ENCODE results near the gene RPUSD1. TPM values are rescaled to one million over a fixed set of nuclear protein-coding genes. Genes with fewer than 3 reads are reported as not detected.

The RPUSD1 gene
- total RNA-seq, 1 experiment from 2014 or later: 45.1 TPM

- ChIA-PET POLR2A (interaction anchor here (1.4 kb wide), 1 partner anchor 16 kb away, joined by 3 read pairs; the partner anchor contains the start of genes CHTF18 and RPUSD1), CTCF (interaction anchor here (1.5 to 1.8 kb wide), 2 partner anchors 19 to 72 kb away, joined by 5 to 6 read pairs; no protein-coding TSS in a partner anchor)
- Mint-ChIP-seq H3K9me3 (no peaks in the 10 kb centered on the region), H3K27me3 (ENCODE audit: low read depth) (peaks cover 46% of the 10 kb centered on the region), H3K36me3 (peaks cover 2% of the 10 kb centered on the region; the same call in 1 of the 2 replicates), H3K4me3 (no peak overlapping the region), H3K27ac (no peak overlapping the region), H3K4me1 (peaks cover 9% of the 10 kb centered on the region)
- no peak for DNase-seq (ENCODE audit: low spot score)
- ATAC-seq: no peak
- TF ChIP-seq, protein P1, sequence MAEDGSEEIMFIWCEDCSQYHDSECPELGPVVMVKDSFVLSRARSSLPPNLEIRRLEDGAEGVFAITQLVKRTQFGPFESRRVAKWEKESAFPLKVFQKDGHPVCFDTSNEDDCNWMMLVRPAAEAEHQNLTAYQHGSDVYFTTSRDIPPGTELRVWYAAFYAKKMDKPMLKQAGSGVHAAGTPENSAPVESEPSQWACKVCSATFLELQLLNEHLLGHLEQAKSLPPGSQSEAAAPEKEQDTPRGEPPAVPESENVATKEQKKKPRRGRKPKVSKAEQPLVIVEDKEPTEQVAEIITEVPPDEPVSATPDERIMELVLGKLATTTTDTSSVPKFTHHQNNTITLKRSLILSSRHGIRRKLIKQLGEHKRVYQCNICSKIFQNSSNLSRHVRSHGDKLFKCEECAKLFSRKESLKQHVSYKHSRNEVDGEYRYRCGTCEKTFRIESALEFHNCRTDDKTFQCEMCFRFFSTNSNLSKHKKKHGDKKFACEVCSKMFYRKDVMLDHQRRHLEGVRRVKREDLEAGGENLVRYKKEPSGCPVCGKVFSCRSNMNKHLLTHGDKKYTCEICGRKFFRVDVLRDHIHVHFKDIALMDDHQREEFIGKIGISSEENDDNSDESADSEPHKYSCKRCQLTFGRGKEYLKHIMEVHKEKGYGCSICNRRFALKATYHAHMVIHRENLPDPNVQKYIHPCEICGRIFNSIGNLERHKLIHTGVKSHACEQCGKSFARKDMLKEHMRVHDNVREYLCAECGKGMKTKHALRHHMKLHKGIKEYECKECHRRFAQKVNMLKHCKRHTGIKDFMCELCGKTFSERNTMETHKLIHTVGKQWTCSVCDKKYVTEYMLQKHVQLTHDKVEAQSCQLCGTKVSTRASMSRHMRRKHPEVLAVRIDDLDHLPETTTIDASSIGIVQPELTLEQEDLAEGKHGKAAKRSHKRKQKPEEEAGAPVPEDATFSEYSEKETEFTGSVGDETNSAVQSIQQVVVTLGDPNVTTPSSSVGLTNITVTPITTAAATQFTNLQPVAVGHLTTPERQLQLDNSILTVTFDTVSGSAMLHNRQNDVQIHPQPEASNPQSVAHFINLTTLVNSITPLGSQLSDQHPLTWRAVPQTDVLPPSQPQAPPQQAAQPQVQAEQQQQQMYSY (CRISPR knock-in tag; IDR thresholded peaks at IDR 0.05): no peak
- TF ChIP-seq, protein P2, sequence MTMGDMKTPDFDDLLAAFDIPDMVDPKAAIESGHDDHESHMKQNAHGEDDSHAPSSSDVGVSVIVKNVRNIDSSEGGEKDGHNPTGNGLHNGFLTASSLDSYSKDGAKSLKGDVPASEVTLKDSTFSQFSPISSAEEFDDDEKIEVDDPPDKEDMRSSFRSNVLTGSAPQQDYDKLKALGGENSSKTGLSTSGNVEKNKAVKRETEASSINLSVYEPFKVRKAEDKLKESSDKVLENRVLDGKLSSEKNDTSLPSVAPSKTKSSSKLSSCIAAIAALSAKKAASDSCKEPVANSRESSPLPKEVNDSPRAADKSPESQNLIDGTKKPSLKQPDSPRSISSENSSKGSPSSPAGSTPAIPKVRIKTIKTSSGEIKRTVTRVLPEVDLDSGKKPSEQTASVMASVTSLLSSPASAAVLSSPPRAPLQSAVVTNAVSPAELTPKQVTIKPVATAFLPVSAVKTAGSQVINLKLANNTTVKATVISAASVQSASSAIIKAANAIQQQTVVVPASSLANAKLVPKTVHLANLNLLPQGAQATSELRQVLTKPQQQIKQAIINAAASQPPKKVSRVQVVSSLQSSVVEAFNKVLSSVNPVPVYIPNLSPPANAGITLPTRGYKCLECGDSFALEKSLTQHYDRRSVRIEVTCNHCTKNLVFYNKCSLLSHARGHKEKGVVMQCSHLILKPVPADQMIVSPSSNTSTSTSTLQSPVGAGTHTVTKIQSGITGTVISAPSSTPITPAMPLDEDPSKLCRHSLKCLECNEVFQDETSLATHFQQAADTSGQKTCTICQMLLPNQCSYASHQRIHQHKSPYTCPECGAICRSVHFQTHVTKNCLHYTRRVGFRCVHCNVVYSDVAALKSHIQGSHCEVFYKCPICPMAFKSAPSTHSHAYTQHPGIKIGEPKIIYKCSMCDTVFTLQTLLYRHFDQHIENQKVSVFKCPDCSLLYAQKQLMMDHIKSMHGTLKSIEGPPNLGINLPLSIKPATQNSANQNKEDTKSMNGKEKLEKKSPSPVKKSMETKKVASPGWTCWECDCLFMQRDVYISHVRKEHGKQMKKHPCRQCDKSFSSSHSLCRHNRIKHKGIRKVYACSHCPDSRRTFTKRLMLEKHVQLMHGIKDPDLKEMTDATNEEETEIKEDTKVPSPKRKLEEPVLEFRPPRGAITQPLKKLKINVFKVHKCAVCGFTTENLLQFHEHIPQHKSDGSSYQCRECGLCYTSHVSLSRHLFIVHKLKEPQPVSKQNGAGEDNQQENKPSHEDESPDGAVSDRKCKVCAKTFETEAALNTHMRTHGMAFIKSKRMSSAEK (CRISPR knock-in tag; IDR thresholded peaks at IDR 0.05; ENCODE audit: borderline replicate concordance): no peak
- TF ChIP-seq, protein P3, sequence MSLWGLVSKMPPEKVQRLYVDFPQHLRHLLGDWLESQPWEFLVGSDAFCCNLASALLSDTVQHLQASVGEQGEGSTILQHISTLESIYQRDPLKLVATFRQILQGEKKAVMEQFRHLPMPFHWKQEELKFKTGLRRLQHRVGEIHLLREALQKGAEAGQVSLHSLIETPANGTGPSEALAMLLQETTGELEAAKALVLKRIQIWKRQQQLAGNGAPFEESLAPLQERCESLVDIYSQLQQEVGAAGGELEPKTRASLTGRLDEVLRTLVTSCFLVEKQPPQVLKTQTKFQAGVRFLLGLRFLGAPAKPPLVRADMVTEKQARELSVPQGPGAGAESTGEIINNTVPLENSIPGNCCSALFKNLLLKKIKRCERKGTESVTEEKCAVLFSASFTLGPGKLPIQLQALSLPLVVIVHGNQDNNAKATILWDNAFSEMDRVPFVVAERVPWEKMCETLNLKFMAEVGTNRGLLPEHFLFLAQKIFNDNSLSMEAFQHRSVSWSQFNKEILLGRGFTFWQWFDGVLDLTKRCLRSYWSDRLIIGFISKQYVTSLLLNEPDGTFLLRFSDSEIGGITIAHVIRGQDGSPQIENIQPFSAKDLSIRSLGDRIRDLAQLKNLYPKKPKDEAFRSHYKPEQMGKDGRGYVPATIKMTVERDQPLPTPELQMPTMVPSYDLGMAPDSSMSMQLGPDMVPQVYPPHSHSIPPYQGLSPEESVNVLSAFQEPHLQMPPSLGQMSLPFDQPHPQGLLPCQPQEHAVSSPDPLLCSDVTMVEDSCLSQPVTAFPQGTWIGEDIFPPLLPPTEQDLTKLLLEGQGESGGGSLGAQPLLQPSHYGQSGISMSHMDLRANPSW (CRISPR knock-in tag; conservative IDR thresholded peaks at IDR 0.05; ENCODE audit: low read depth): no peak
- TF ChIP-seq ZNF138 (CRISPR knock-in tag; conservative IDR thresholded peaks at IDR 0.05) (no peak), ZNF232 (CRISPR knock-in tag; IDR thresholded peaks at IDR 0.05) (no peak), ZBTB21 (CRISPR knock-in tag; IDR thresholded peaks at IDR 0.05; ENCODE audit: borderline replicate concordance) (no peak), TEAD1 (CRISPR knock-in tag; IDR thresholded peaks at IDR 0.05) (no peak)
Observed at GRCh38 chr16:804193-805048, 16.2 kb upstream of the RPUSD1 start.

GRCh38 chr16:803754-804080, 15.5 kb upstream of the RPUSD1 start:
- peaks cover 46% of the 10 kb centered on the region for H3K27me3 Mint-ChIP-seq (ENCODE audit: low read depth)
- DNase-seq (ENCODE audit: low spot score): no peak
- peaks cover 8% of the 10 kb centered on the region for H3K4me1 Mint-ChIP-seq
- no peak overlapping the region for H3K4me3 Mint-ChIP-seq
- ChIA-PET POLR2A (interaction anchor here (0.6 to 1.5 kb wide), 3 partner anchors 15 to 139 kb away, joined by 3 to 4 read pairs (median 3); partner anchors contain the start of genes CHTF18 and RPUSD1), CTCF (interaction anchor here (1.5 to 1.8 kb wide), 2 partner anchors 18 to 71 kb away, joined by 5 to 6 read pairs; no protein-coding TSS in a partner anchor)
- ATAC-seq: no peak
- no peak overlapping the region for H3K27ac Mint-ChIP-seq
- peaks cover 2% of the 10 kb centered on the region; the same call in 1 of the 2 replicates for H3K36me3 Mint-ChIP-seq
- no peaks in the 10 kb centered on the region for H3K9me3 Mint-ChIP-seq
- TF ChIP-seq SMAD3 (CRISPR knock-in tag; IDR thresholded peaks at IDR 0.05; ENCODE audit: borderline replicate concordance) (no peak), USF2 (CRISPR knock-in tag; IDR thresholded peaks at IDR 0.05) (no peak), ESRRA (CRISPR knock-in tag; IDR thresholded peaks at IDR 0.05; ENCODE audit: borderline replicate concordance) (no peak), RELA (CRISPR knock-in tag; IDR thresholded peaks at IDR 0.05; ENCODE audit: borderline replicate concordance) (no peak), TCF7 (CRISPR knock-in tag; IDR thresholded peaks at IDR 0.05; ENCODE audit: low read depth) (no peak)
- TF ChIP-seq, protein P4, sequence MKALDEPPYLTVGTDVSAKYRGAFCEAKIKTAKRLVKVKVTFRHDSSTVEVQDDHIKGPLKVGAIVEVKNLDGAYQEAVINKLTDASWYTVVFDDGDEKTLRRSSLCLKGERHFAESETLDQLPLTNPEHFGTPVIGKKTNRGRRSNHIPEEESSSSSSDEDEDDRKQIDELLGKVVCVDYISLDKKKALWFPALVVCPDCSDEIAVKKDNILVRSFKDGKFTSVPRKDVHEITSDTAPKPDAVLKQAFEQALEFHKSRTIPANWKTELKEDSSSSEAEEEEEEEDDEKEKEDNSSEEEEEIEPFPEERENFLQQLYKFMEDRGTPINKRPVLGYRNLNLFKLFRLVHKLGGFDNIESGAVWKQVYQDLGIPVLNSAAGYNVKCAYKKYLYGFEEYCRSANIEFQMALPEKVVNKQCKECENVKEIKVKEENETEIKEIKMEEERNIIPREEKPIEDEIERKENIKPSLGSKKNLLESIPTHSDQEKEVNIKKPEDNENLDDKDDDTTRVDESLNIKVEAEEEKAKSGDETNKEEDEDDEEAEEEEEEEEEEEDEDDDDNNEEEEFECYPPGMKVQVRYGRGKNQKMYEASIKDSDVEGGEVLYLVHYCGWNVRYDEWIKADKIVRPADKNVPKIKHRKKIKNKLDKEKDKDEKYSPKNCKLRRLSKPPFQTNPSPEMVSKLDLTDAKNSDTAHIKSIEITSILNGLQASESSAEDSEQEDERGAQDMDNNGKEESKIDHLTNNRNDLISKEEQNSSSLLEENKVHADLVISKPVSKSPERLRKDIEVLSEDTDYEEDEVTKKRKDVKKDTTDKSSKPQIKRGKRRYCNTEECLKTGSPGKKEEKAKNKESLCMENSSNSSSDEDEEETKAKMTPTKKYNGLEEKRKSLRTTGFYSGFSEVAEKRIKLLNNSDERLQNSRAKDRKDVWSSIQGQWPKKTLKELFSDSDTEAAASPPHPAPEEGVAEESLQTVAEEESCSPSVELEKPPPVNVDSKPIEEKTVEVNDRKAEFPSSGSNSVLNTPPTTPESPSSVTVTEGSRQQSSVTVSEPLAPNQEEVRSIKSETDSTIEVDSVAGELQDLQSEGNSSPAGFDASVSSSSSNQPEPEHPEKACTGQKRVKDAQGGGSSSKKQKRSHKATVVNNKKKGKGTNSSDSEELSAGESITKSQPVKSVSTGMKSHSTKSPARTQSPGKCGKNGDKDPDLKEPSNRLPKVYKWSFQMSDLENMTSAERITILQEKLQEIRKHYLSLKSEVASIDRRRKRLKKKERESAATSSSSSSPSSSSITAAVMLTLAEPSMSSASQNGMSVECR (CRISPR knock-in tag; IDR thresholded peaks at IDR 0.05; ENCODE audit: borderline replicate concordance): no peak
- TF ChIP-seq, protein P5, sequence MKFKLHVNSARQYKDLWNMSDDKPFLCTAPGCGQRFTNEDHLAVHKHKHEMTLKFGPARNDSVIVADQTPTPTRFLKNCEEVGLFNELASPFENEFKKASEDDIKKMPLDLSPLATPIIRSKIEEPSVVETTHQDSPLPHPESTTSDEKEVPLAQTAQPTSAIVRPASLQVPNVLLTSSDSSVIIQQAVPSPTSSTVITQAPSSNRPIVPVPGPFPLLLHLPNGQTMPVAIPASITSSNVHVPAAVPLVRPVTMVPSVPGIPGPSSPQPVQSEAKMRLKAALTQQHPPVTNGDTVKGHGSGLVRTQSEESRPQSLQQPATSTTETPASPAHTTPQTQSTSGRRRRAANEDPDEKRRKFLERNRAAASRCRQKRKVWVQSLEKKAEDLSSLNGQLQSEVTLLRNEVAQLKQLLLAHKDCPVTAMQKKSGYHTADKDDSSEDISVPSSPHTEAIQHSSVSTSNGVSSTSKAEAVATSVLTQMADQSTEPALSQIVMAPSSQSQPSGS (CRISPR knock-in tag; IDR thresholded peaks at IDR 0.05; ENCODE audit: borderline replicate concordance, low read depth): no peak
